GM18505 (cell line): ENCODE results near the gene ACSM5.

Source experiments
- ATAC-seq: cut with Tn5 transposase; IDR thresholded peaks from one replicate; pipeline ENCODE4 v1.9.1; 2021; ENCODE audit not compliant: unreplicated experiment
- POLR2A ChIP-seq: IDR thresholded peaks from 4 replicates; pipeline ENCODE4 v1.6.1; 2011; ENCODE audit warnings: borderline replicate concordance; ENCODE audit not compliant: insufficient read depth, insufficient read length; ENCODE audit errors: extremely low read depth

The ACSM5 gene, protein sequence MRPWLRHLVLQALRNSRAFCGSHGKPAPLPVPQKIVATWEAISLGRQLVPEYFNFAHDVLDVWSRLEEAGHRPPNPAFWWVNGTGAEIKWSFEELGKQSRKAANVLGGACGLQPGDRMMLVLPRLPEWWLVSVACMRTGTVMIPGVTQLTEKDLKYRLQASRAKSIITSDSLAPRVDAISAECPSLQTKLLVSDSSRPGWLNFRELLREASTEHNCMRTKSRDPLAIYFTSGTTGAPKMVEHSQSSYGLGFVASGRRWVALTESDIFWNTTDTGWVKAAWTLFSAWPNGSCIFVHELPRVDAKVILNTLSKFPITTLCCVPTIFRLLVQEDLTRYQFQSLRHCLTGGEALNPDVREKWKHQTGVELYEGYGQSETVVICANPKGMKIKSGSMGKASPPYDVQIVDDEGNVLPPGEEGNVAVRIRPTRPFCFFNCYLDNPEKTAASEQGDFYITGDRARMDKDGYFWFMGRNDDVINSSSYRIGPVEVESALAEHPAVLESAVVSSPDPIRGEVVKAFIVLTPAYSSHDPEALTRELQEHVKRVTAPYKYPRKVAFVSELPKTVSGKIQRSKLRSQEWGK

GRCh38 chr16:20409398-20410120 lies at the start of gene ACSM5:
Gene ACSM5, plus strand, starts transcription at chr16:20409534. Its CDS starts 1,951 bp downstream, at chr16:20411485.
- ATAC-seq, result no peak
- no peak for TF ChIP-seq POLR2A

- no peak for TF ChIP-seq POLR2A
- no peak for ATAC-seq
Measured at GRCh38 chr16:20359997-20360396, 49.3 kb upstream of the ACSM5 start.

DNA sequence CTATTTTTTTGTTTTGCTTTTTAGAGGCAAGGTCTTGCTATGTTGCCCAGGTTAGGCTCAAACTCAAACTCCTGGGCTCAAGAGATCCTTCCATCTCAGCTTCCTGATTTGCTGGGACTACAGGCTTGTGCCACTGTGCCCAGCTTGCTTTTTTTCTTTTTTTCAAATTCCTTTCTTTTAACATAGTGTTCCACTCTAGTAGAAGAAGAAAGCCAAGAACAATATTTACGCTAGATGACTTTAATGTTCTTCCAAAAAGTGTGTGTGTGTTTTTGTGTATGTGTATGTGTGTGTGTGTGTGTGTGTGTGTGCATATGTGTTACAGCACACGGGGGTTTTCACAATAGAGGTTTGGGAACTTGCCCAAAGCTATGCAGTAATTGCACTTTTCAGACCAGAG lies 46.1 kb upstream of the ACSM5 start:
- TF ChIP-seq POLR2A, result no peak
- no peak for ATAC-seq

DNA sequence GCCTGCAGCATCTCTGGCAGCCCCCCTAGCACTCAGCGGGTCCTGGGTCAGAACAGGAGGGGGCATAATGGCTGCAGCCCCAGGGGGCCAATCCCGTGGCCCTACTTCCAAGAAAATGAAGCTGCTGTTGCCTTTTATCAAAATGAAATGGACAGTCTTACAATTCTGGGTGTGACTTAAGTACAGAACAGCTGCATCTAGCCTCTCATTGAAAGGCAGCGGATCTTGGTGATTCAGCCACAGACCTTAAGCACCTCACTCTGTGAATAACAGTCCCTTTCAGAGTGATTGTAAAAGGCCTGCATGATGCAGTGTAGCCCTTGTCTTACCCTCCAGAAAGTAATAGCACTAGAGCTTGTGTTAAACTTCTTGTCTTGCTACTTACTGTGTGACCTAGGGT lies 45.3 kb upstream of the ACSM5 start:
- no peak for TF ChIP-seq POLR2A
- ATAC-seq, result no peak

GRCh38 chr16:20369452-20370054 lies 39.8 kb upstream of the ACSM5 start:
- no peak for ATAC-seq
- TF ChIP-seq POLR2A, result no peak

DNA sequence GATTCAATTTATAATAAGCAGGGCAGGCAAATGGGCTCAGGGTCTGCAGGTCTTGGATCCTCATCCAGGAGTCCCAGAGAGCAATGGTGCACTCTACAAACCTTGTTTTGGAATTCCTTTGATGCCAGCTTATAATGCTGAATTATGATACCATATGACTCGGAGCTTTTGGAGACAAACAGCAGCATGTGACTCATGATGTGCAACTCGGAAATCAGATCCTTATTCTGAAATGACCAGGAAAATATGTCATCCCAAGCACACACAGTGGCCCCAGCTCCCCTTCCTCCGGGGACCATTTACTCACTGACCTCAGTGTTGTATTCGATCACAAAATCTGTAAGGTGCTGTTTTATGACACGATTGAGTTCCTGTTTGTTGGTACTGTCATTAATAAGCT lies 36.6 kb upstream of the ACSM5 start:
- no peak for ATAC-seq

DNA sequence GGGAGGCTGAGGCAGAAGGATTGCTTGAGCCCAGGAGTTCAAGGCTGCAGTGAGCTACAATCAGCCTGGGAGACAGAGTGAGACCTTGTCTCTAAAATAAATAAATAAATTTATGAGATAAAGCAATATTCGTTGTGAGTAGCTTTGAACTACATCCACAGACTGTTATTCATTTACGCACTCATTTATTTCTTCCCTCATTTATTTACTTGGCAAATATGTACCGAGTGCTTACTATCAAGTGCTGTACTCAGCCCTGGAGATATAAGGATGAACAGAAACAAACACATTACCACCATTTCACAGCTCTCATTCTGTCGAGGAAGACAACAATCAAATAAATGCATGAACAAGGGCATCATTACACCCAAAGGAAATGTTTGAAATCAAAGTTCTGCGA lies 32.2 kb upstream of the ACSM5 start:
- no peak for ATAC-seq
- no peak for TF ChIP-seq POLR2A

More for the DNA sequence above, 36.6 kb upstream of the ACSM5 start:
- no peak for TF ChIP-seq POLR2A

DNA sequence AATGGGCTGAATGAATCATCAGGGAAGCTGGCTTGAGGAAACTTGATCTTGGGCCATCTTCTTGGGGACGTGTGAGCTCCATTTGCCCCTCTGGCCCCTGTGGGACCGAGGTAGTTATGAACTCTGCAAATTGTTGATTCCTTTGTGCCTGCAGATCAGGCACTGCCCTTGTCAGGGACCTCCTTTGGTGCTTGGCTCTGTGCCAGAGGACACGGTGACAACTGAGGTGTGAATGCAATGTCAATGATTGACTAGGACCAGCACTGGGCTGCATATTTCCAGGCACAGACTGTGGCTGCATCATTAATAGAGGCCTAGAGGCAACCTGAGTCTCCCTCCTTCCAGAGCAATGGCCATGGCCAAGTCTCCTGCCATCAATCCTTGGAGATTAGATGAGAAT lies 28.6 kb upstream of the ACSM5 start:
- TF ChIP-seq POLR2A, result no peak
- no peak for ATAC-seq

DNA sequence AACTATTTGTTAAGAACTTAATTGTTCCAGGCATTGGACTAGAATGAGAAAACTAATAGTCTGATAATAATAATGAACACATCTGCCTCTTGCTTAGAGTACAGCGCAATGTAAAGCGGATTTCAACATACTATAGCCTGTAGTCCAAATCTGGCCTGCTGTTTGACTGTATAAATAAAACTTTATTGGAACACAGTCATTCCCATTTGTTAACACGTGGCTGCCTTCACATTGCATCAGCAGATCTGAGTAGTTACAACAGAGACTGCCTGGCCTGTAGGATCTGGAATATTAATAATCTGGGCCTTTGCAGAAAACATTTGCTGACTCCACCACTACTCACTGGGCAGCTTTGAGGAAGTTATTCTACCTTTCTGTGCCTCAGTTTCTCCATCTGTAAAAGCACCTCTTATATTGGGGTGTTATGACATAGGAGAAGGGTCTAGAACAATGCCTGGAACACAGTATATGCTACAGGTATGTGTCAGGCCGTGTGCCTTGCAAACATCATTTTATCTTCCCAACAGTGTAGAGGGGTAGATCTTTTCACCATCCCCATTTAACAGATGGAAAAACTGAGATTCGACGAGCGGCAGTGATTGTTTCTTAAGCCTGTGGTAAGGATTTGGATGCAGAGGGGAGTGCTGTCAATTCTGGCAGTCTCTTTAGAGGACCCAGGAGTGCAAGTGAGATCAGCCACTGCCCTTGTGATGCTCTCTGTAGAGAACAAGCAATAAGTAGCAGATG lies 27.0 kb upstream of the ACSM5 start:
- ATAC-seq, result no peak
- no peak for TF ChIP-seq POLR2A

GRCh38 chr16:20383106-20384029 lies 26.0 kb upstream of the ACSM5 start:
- TF ChIP-seq POLR2A, result no peak
- ATAC-seq, result no peak

DNA sequence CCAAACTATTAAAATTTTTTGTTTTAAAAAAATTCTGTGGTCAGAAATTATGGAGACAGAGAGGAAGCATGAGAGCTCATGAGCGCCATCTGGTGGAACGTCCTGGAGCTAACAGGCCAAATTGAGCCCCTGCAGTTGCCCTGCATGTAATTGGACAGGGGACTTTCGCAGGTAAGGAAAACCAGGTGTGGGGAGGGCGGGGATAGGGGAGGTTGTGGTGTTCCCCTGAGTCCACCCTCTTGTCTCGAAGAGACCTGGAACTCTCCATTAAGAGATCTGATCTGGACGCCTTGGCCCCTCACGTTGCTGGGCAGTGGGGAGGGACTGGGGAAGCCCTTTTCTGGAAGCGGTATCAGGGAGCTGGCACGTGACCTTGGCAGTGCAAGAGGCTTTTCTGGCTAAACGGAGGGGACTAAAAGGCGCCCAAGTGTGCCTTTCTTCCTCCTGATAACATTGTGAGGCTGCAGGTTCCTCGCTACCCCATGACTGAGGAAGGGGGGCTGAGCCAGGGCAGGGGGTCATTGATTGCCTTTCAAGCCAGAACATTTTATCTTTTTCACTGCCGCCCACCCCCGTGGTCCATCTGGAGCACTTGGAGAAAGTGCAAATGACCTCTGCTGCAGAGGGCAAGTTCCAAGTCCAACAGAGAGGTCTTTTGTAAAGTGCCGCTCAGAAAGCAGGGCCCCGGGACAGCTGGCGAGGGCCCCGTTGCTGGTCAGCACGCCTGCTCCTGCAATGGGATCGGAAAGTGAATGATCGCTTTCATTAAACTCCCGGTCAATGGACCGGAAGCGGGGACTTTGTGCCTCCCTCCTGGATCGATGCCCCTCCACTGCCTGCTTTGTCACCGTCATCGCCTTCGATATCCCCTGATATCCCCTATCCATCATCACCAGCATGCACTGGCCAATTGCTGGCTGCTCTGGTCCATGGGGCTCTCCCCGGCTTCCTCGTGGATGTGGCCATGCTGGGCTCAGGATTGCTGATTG lies 23.2 kb upstream of the ACSM5 start:
- no peak for TF ChIP-seq POLR2A

More for the DNA sequence above, 23.2 kb upstream of the ACSM5 start:
- ATAC-seq, result no peak
